ENCODE data around the gene SBF2.

GRCh38 chr11:10080138-10080537, 213.9 kb downstream of the SBF2 start:
- TF ChIP-seq CTCF (IDR thresholded peaks at IDR 0.05) (no peak), POLR2A (IDR thresholded peaks at IDR 0.05) (no peak)

Data from esophagus squamous epithelium (tissue), 4 donors.